ENCODE results near the gene CPSF7.

CPSF7 gene

DNA sequence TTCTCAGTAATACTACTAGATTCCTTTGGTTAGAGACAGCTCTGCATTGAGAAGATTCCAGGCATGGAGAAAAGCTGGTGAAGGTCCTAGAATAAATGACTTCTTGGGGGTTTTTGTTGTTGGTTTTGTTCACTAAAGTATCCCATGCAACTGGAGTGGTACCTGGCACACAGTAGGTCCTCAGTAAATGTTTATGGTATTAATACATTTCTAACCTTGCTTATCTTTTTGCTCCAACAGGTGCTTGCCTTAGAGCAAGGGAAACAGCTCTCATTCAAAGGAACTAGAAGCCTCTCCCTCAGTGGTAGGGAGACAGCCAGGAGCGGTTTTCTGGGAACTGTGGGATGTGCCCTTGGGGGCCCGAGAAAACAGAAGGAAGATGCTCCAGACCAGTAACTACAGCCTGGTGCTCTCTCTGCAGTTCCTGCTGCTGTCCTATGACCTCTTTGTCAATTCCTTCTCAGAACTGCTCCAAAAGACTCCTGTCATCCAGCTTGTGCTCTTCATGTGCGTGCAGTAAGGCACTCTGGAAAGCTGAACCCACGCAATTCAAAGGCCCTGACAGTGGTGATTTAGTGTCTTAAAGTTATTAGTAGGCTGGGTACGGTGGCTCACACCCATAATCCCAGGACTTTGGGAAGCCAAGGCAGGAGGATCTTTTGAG lies 65.6 kb downstream of the CPSF7 start:
- Histone ChIP-seq H3K36me3 (ENCODE audit: insufficient read depth, low read length) (peaks cover 25% of the 10 kb centered on the region), H3K9ac (ENCODE audit: low read depth, low read length) (no peak overlapping the region), H3K9me3 (ENCODE audit: control insufficient read depth, insufficient read depth, low read length) (no peaks in the 10 kb centered on the region), H3K4me1 (ENCODE audit: insufficient read depth, low read length) (no peaks in the 10 kb centered on the region)

DNA sequence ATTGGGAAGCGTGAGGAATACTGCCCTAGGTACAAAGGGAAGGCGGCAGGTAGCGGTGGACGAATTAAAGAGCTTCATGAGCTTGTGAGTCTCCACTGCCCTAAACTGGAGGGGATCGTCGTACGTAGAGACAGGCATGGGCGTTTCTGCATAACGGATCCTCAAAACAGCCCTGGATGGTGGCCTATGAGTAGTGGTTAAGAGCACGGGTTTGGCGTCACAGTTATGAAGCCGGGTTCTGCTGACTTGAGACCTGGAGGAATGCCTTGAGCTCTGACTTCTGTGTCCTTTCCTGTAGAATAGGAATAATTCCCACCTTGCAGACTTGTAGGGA lies 67.3 kb downstream of the CPSF7 start:
- Histone ChIP-seq H3K36me3 (ENCODE audit: insufficient read depth, low read length) (peaks cover 19% of the 10 kb centered on the region), H3K4me1 (ENCODE audit: insufficient read depth, low read length) (no peaks in the 10 kb centered on the region), H3K9ac (ENCODE audit: low read depth, low read length) (peak overlapping the region; percentile 98), H3K9me3 (ENCODE audit: control insufficient read depth, insufficient read depth, low read length) (no peaks in the 10 kb centered on the region)

DNA sequence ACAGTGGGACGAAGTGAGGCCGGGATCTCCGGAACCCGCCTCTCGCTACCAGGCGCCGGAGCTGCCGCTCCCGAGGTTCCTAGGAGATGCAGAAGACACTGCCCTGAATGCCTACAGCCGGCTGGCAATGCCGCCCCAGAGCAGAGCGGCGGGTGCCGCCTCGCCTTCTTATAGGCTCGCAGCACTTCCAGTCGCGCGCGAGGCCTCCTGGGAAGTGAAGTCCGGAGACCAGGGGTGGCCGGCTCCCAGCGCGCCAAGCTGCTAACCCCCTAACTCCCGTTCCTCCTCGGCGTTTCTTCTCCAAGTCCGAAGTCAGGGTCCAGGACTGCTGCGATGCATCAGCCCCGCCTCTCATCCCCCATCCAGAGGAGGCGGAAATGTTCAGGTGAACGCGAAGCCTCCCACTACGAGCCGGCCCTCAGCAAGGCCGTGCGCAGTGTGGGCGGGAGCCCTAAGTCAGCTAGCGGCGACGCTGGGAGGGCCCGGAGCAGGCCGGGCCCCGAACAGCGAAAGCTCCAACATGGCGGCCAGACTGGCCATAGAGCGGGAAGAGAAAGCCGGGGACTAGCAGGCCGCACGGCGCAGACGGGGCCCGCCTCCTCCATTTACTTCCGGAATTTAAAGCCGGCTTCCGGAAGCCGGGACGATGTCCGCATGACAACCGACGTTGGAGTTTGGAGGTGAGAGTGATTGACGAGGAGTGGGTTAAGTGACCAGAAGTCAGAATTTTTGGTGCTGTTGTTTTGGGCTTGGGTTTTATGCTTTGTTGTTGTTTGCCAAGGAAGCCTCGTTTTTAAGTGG lies 67.8 kb downstream of the CPSF7 start, which contains the start of the genes CYB561A3 and TMEM138:
Gene CYB561A3, minus strand, starts transcription at position 142 of the 801 bp plus-strand sequence. CDS start 5,169 bp downstream, outside the sequence.
Gene TMEM138, plus strand, starts transcription at position 634 of the 801 bp plus-strand sequence. CDS start 2,017 bp downstream, outside the sequence.
- Histone ChIP-seq H3K9ac (ENCODE audit: low read depth, low read length) (peak within 1 kb of the TSS; percentile 98), H3K9me3 (ENCODE audit: control insufficient read depth, insufficient read depth, low read length) (no peaks in the 10 kb centered on the region), H3K4me1 (ENCODE audit: insufficient read depth, low read length) (no peaks in the 10 kb centered on the region), H3K36me3 (ENCODE audit: insufficient read depth, low read length) (peaks cover 13% of the 10 kb centered on the region)

DNA sequence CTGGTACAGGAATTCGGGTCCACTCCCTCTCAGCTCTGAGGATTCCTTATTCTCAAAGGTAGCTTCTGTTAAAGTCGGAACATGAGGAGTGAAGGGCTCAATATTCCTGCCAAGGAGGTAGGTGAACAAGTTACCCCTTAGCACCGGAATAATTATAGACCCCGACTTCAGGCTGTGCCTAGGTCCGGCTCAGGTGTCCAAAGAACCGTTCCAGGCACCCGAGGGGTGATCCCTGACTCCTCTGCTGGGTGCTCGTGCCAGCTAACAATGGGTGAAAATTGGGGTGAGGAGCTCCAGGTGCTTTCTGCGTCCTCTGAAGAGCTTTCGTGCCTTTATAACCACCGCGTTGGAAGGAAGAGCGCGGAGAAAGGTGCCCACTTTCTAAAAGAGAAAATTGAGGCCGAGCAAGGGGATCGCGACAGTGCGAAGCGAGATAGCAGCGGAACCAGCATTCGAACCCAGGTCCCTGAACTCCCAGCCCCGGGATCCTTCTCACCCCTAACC lies 68.5 kb downstream of the CPSF7 start:
- Histone ChIP-seq H3K9me3 (ENCODE audit: control insufficient read depth, insufficient read depth, low read length) (no peaks in the 10 kb centered on the region), H3K9ac (ENCODE audit: low read depth, low read length) (peak overlapping the region; percentile 98), H3K4me1 (ENCODE audit: insufficient read depth, low read length) (no peaks in the 10 kb centered on the region), H3K36me3 (ENCODE audit: insufficient read depth, low read length) (peaks cover 11% of the 10 kb centered on the region; the same call in 1 of the 2 replicates)

DNA sequence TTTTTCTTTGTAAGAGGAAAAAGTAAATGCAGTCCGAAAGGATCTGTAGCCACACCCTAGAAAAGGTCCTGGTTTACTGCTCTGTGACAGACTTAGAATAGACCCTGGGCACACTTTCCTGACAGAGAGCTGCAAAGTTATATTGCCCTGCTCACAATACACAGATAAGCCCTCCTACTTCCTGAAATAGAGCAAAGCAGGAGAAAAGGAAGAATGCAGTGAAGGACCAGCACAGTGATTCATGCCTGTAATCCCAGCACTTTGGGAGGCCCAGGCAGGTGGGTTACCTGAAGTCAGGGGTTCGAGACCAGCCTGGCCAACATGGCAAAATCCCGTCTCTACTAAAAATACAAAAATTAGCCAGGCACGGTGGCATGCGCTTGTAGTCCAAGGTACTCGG lies 70.3 kb downstream of the CPSF7 start:
- peaks cover 3% of the 10 kb centered on the region; the same call in 1 of the 2 replicates for H3K36me3 ChIP-seq (ENCODE audit: insufficient read depth, low read length)
- H3K9ac ChIP-seq (ENCODE audit: low read depth, low read length) = no peak overlapping the region
- H3K9me3 ChIP-seq (ENCODE audit: control insufficient read depth, insufficient read depth, low read length) = no peaks in the 10 kb centered on the region
- no peaks in the 10 kb centered on the region for H3K4me1 ChIP-seq (ENCODE audit: insufficient read depth, low read length)

DNA sequence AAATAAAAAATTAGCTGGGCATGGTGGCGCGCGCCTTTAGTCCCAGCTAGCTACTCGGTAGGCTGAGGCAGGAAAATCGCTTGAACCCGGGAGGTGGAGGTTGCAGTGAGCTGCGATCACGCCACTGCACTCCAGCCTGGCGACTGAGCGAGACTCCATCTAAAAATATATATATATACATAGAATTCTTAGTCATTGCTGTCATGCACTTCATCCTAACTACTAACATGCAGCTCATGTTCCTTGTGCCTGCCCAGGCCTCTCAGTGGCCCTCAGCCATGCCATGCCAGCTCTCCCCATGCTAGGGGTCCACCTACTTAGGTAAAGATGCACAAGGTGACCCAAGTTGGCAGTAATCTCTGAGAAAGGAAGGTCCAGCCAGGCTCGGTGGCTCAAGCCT lies 71.2 kb downstream of the CPSF7 start:
- H3K4me1 ChIP-seq (ENCODE audit: insufficient read depth, low read length) = no peaks in the 10 kb centered on the region

DNA sequence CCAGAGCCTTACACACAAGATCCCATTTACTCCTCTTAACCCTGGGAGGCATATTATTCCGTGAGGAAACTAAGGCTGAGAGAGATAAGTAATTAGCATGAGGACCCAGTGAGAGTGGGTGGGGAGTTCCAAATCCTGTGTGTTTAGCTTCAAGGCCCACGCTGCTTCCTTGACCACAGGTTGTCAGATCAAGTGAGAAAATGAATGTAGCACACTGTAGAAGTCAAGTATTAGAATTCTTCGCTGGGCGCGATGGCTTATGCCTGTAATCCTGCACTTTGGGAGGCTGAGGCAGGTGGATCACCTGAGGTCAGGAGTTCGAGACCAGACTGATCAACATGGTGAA lies 71.9 kb downstream of the CPSF7 start:
- H3K9me3 ChIP-seq (ENCODE audit: control insufficient read depth, insufficient read depth, low read length) = no peaks in the 10 kb centered on the region
- no peak overlapping the region for H3K9ac ChIP-seq (ENCODE audit: low read depth, low read length)
- H3K36me3 ChIP-seq (ENCODE audit: insufficient read depth, low read length) = no peaks in the 10 kb centered on the region
- no peaks in the 10 kb centered on the region for H3K4me1 ChIP-seq (ENCODE audit: insufficient read depth, low read length)

More for the DNA sequence above, 71.2 kb downstream of the CPSF7 start:
- Histone ChIP-seq H3K36me3 (ENCODE audit: insufficient read depth, low read length) (no peaks in the 10 kb centered on the region), H3K9ac (ENCODE audit: low read depth, low read length) (no peak overlapping the region), H3K9me3 (ENCODE audit: control insufficient read depth, insufficient read depth, low read length) (no peaks in the 10 kb centered on the region)

DNA sequence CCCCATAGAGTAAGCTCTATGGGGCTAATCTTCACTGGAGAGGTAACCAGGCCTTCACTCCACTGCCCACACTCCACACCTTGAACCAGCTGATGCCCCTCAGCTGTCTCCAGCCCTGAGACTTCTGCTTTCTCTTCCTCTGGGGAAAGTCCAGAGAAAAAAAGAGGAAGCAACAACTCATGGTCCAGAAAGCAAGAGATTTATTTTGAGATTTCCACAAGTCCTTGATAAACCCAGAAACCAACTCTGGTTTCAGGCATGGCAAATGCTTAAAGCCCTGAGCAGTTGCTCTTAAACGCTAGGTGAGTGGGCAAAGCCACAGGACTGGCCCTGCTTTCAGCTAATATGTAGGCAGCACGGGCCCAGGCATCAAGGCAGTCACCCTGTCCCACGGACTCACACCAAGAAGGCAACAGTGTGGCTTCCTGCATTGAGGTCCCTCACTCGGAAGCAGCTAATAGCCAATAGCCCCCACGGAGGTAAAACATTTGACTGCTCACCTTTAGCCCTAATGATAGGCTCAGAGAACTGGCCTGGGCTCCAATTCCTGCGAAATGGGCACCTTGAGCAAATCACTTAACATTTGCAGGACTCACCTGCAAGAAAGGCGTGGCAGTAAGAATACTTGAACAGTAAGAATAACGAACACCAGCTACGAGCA lies 72.4 kb downstream of the CPSF7 start:
- H3K9ac ChIP-seq (ENCODE audit: low read depth, low read length) = no peak overlapping the region
- peaks cover 2% of the 10 kb centered on the region; the same call in 1 of the 2 replicates for H3K36me3 ChIP-seq (ENCODE audit: insufficient read depth, low read length)
- H3K4me1 ChIP-seq (ENCODE audit: insufficient read depth, low read length) = no peaks in the 10 kb centered on the region
- no peaks in the 10 kb centered on the region for H3K9me3 ChIP-seq (ENCODE audit: control insufficient read depth, insufficient read depth, low read length)

DNA sequence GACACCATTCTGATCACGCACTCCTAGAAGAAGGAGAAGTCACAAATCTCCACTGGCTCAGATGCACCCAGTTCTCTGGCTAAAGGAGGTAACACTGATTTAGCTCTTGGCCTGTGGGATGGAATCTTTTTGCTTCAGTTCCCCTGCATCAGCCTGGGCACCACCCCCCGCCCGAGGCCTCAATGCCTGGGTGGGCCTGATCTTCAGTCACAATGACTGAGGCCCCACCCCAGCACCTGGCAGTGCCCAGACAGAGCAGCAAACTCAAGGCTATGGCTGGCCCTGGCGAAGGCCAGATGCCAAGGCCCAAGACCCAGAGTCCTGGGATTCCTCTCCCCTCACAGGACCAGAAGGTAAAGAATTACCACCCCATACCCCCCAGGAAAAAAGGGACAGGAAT lies 73.1 kb downstream of the CPSF7 start:
- H3K9ac ChIP-seq (ENCODE audit: low read depth, low read length) = no peak overlapping the region

DNA sequence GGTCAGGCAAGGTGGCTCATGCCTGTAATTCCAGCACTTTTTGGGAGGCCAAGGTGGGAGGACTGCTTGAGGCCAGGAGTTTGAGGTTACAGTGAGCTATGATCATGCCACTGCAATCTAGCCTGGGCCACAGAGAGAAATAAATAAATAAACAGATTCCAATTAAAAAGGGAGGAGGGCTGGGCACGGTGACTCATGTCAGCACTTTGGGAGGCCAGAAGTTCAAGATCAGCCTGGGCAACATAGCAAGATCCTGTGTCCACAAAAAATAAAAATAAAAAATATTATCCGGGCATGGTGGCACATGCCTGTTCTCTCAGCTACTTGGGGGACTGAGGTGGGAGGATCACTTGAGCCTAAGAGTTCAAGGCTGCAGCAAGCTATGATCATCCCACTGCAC lies 75.6 kb downstream of the CPSF7 start:
- no peaks in the 10 kb centered on the region for H3K4me1 ChIP-seq (ENCODE audit: insufficient read depth, low read length)
- H3K9ac ChIP-seq (ENCODE audit: low read depth, low read length) = no peak overlapping the region
- no peaks in the 10 kb centered on the region for H3K9me3 ChIP-seq (ENCODE audit: control insufficient read depth, insufficient read depth, low read length)
- peaks cover 8% of the 10 kb centered on the region; the same call in 1 of the 2 replicates for H3K36me3 ChIP-seq (ENCODE audit: insufficient read depth, low read length)

More for the DNA sequence above, 73.1 kb downstream of the CPSF7 start:
- Histone ChIP-seq H3K36me3 (ENCODE audit: insufficient read depth, low read length) (peaks cover 2% of the 10 kb centered on the region; the same call in 1 of the 2 replicates), H3K4me1 (ENCODE audit: insufficient read depth, low read length) (no peaks in the 10 kb centered on the region), H3K9me3 (ENCODE audit: control insufficient read depth, insufficient read depth, low read length) (no peaks in the 10 kb centered on the region)

DNA sequence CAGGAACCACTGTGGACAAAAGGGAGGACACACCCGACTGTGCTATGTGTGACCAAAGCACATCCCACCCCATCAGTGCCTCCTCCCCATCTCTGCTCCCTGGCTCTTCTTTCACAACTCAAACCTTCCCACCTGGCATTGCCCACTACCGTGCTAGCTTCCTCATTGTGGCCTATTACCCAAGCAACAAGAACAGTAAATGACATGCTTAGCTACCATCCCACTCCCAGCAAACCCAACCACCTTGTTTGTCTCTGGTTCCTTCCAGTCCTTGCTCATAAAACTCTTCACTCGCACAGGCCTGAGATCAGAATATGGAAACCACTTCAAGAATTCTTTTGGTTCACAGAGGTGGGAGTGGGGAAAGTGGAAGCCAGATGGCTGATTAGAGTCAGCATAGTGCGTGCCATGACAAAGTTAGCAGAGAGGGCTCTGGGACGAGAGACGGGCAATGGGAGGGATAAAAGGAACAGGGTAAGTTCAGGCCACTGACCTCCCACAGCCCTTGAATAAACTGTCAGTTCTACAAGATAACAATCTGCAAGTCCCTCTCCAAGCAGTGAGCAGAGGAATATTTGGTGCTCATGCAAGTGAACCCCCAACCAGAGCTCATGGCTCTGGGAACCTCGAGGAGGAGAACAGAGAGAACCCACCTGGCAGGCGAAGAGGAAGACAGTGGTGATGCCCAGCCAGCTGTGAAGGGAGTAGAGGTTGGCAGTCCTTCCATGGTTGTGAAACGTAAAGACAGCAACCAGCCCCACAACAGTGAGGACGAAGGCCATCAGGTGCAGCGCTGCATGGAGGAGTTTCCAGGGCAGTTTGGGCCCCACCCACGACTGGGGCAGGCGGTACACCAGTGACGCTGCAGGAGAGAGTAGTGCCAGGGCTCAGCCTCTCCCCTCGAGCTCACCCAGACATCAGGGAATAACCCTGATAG lies 76.4 kb downstream of the CPSF7 start:
- Histone ChIP-seq H3K36me3 (ENCODE audit: insufficient read depth, low read length) (peaks cover 8% of the 10 kb centered on the region; the same call in 1 of the 2 replicates), H3K4me1 (ENCODE audit: insufficient read depth, low read length) (no peaks in the 10 kb centered on the region), H3K9me3 (ENCODE audit: control insufficient read depth, insufficient read depth, low read length) (no peaks in the 10 kb centered on the region), H3K9ac (ENCODE audit: low read depth, low read length) (no peak overlapping the region)

Data from ES-I3 (cell line).